Parathyroid adenoma (tissue), 2 donors: Measurements from ENCODE around the gene RIF1.

Source experiments
- H2AFZ ChIP-seq: fragments of 300-600 bp; sonication (generic); one replicate; pipeline ENCODE4 v1.7.0; 2017; ENCODE audit warnings: antibody characterized with exemption, mild to moderate bottlenecking
- H3K27ac ChIP-seq: fragments of 300-600 bp; sonication (generic); one replicate; pipeline ENCODE4 v1.7.0; 2017
- H3K27me3 ChIP-seq: fragments of 300-600 bp; sonication (generic); one replicate; pipeline ENCODE4 v1.7.0; 2017; ENCODE audit warnings: low read length; ENCODE audit not compliant: control insufficient read depth, insufficient read depth
- H3K36me3 ChIP-seq: fragments of 300-600 bp; sonication (generic); one replicate; pipeline ENCODE4 v1.7.0; 2017; ENCODE audit warnings: low read length; ENCODE audit not compliant: control insufficient read depth, insufficient read depth
- H3K4me1 ChIP-seq: fragments of 300-600 bp; sonication (generic); one replicate; pipeline ENCODE4 v1.7.0; 2017; ENCODE audit warnings: control low read depth
- H3K4me2 ChIP-seq: fragments of 300-600 bp; sonication (generic); one replicate; pipeline ENCODE4 v1.7.0; 2017; ENCODE audit warnings: low read length
- H3K4me3 ChIP-seq: fragments of 300-600 bp; sonication (generic); one replicate; pipeline ENCODE4 v1.7.0; 2017; ENCODE audit warnings: low read depth, low read length
- H3K79me2 ChIP-seq: fragments of 300-600 bp; sonication (generic); one replicate; pipeline ENCODE4 v1.7.0; 2017; ENCODE audit warnings: control low read depth
- H3K9ac ChIP-seq: fragments of 300-600 bp; sonication (generic); one replicate; pipeline ENCODE4 v1.7.0; 2017; ENCODE audit warnings: mild to moderate bottlenecking
- H3K9me3 ChIP-seq: fragments of 300-600 bp; sonication (generic); one replicate; pipeline ENCODE4 v1.7.0; 2017; ENCODE audit warnings: low read length; ENCODE audit not compliant: control insufficient read depth
- TF ChIP-seq, protein P1 (sequence below): fragments of 300-600 bp; sonication (generic); IDR thresholded peaks from one replicate; pipeline ENCODE4 v1.7.0; 2017; ENCODE audit warnings: antibody characterized with exemption, mild to moderate bottlenecking
- donor health status: primary hyperparathyroidism.

Gene RIF1

DNA sequence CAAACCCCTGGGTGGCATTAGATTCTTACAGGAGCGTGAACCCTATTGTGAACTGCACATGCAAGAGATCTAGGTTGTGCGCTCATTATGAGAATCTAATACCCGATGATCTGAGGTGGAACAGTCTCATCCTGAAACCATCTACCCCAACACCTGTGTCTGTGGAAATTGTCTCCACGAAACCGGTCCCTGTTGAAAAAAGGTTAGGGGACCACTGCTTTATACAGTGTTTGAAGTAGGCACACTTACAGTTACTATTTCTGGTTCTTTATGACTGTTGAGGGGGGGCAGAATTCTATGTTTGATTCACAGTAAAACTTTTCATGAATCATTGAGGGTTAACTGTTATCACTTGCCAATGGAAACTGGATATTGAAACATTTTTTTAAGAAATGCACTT lies 72.0 kb downstream of the RIF1 start:
- no peaks in the 10 kb centered on the region for H3K4me1 ChIP-seq
- no peak overlapping the region for H3K9ac ChIP-seq

DNA sequence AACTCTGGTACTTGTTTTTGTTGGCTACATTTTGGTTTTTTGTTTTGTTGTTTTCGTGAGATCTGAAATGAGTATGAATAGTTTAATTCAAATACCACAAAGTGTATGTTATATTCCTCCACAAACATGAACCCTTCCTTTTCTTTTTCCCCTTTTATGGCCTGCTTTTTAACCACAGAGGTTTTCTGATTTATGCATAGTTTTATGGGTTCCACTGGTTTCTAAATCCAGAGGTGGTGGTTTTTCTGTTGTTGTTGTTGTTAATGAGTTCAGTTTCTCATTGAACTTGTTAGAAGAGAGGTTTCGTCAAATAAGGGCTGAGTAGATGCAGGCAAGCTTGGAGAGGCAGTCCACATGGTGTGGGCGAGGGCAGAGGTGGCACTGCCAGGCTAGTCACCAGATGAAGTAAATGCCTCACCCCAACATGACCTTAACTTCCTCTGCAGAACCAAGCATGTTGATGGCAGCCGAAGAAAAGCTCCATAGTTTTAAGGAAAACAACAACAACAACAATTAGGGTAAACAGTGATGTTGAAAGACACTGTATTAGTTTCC lies 72.5 kb downstream of the RIF1 start:
- no peak overlapping the region for H3K4me2 ChIP-seq
- no peak overlapping the region for H3K4me3 ChIP-seq
- H3K79me2 ChIP-seq = no peaks in the 10 kb centered on the region
- no peak overlapping the region for H2AFZ ChIP-seq
- H3K36me3 ChIP-seq = no peaks in the 10 kb centered on the region
- no peaks in the 10 kb centered on the region for H3K9me3 ChIP-seq
- no peaks in the 10 kb centered on the region for H3K4me1 ChIP-seq
- TF ChIP-seq, protein P1, sequence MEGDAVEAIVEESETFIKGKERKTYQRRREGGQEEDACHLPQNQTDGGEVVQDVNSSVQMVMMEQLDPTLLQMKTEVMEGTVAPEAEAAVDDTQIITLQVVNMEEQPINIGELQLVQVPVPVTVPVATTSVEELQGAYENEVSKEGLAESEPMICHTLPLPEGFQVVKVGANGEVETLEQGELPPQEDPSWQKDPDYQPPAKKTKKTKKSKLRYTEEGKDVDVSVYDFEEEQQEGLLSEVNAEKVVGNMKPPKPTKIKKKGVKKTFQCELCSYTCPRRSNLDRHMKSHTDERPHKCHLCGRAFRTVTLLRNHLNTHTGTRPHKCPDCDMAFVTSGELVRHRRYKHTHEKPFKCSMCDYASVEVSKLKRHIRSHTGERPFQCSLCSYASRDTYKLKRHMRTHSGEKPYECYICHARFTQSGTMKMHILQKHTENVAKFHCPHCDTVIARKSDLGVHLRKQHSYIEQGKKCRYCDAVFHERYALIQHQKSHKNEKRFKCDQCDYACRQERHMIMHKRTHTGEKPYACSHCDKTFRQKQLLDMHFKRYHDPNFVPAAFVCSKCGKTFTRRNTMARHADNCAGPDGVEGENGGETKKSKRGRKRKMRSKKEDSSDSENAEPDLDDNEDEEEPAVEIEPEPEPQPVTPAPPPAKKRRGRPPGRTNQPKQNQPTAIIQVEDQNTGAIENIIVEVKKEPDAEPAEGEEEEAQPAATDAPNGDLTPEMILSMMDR = no peak
- no peak overlapping the region for H3K9ac ChIP-seq
- H3K27ac ChIP-seq = no peak overlapping the region
- no peaks in the 10 kb centered on the region for H3K27me3 ChIP-seq

More for the DNA sequence above, 72.0 kb downstream of the RIF1 start:
- no peaks in the 10 kb centered on the region for H3K79me2 ChIP-seq
- H2AFZ ChIP-seq = no peak overlapping the region
- no peak overlapping the region for H3K4me2 ChIP-seq
- no peak overlapping the region for H3K27ac ChIP-seq
- no peak overlapping the region for H3K4me3 ChIP-seq
- no peaks in the 10 kb centered on the region for H3K27me3 ChIP-seq
- H3K36me3 ChIP-seq = no peaks in the 10 kb centered on the region
- TF ChIP-seq, protein P1 = no peak
- H3K9me3 ChIP-seq = no peaks in the 10 kb centered on the region

DNA sequence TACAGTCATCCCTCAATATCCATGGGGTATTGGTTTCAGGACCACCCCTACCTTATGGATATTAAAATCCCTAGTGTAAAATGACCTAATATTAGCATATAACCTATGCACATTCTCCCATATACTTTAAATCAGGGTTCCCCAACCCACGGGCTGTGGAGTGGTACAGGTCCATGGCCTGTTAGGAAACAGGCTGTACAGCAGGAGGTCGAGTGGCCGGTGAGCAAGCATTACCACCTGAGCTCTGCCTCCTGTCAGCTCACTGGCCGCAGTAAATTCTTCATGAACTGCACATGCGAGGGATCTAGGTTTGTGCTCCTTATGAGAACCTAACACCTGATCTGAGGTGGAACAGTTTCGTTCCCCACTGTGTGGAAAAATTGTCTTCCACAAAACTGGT lies 73.8 kb downstream of the RIF1 start:
- no peaks in the 10 kb centered on the region for H3K9me3 ChIP-seq
- H3K36me3 ChIP-seq = no peaks in the 10 kb centered on the region
- TF ChIP-seq, protein P1 = no peak
- no peak overlapping the region for H3K27ac ChIP-seq
- no peaks in the 10 kb centered on the region for H3K27me3 ChIP-seq
- H3K4me1 ChIP-seq = no peaks in the 10 kb centered on the region
- no peaks in the 10 kb centered on the region for H3K79me2 ChIP-seq
- H3K4me3 ChIP-seq = no peak overlapping the region
- H3K4me2 ChIP-seq = no peak overlapping the region
- no peak overlapping the region for H3K9ac ChIP-seq
- H2AFZ ChIP-seq = no peak overlapping the region

DNA sequence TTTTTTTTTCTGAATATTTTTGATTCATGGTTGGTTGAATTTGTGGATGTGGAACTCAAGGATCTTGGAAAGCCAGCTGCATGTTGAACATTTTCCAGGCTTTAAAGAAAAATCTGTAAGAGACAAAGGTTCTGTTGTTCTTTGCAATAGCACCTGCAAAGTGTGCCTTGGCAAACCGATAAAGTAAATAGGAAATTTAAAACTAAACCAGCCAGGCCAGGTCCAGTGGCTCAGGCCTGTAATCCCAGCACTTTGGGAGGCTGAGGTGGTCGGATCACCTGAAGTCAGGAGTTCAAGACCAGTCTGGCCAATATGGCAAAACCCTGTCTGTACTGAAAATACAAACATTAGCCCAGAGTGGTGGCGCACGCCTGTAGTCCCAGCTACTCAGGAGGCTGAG lies 74.4 kb downstream of the RIF1 start:
- Histone ChIP-seq H3K79me2 (no peaks in the 10 kb centered on the region), H3K4me2 (no peak overlapping the region), H3K27me3 (no peaks in the 10 kb centered on the region), H3K36me3 (no peaks in the 10 kb centered on the region), H3K9me3 (no peaks in the 10 kb centered on the region), H3K4me3 (no peak overlapping the region), H3K27ac (no peak overlapping the region), H3K9ac (no peak overlapping the region), H3K4me1 (no peaks in the 10 kb centered on the region), H2AFZ (no peak overlapping the region)
- TF ChIP-seq, protein P1 = no peak

DNA sequence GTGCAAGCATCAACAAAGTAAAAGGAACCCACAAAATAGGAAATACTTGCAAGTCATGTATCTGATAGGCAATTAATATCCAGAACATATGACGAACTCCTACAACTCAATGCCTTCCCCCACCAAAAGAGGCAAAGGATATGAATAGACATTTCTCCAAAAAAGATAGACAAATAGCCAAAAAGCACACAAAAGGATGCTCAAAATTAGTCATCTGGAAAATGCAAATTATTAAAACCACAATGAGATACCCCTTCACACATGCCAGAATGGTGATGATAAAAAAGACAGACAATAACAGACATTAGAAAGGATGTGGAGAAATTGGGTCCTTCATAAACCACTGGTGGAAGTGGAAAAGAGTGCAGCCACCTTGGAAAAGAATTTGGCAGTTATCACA lies 76.4 kb downstream of the RIF1 start:
- no peak overlapping the region for H3K4me3 ChIP-seq
- no peak overlapping the region for H2AFZ ChIP-seq
- no peaks in the 10 kb centered on the region for H3K79me2 ChIP-seq
- H3K4me2 ChIP-seq = no peak overlapping the region
- no peaks in the 10 kb centered on the region for H3K9me3 ChIP-seq
- H3K36me3 ChIP-seq = no peaks in the 10 kb centered on the region
- H3K27ac ChIP-seq = no peak overlapping the region
- no peaks in the 10 kb centered on the region for H3K4me1 ChIP-seq
- TF ChIP-seq, protein P1 = no peak
- no peaks in the 10 kb centered on the region for H3K27me3 ChIP-seq
- H3K9ac ChIP-seq = no peak overlapping the region
